ENCODE data around the gene MMP24.

DNA sequence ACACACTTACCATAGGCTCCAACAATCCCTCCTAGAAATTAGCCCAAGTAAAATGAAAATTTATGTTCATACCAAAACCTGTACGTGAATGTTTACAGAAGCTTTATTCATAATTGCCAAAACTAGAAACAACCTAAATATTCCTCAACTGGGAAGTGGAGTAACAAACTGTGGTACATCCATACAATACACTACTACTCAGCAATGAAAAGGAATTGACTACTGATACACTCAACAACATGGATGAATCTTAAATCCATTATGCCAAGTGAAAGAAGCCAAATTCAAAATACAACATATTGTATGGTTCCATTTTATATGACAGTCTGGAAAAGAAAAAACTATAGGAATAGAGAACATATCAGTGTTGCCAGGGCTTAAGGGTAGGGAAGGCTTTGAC lies 19.7 kb upstream of the MMP24 start:
- TF ChIP-seq, protein P1, sequence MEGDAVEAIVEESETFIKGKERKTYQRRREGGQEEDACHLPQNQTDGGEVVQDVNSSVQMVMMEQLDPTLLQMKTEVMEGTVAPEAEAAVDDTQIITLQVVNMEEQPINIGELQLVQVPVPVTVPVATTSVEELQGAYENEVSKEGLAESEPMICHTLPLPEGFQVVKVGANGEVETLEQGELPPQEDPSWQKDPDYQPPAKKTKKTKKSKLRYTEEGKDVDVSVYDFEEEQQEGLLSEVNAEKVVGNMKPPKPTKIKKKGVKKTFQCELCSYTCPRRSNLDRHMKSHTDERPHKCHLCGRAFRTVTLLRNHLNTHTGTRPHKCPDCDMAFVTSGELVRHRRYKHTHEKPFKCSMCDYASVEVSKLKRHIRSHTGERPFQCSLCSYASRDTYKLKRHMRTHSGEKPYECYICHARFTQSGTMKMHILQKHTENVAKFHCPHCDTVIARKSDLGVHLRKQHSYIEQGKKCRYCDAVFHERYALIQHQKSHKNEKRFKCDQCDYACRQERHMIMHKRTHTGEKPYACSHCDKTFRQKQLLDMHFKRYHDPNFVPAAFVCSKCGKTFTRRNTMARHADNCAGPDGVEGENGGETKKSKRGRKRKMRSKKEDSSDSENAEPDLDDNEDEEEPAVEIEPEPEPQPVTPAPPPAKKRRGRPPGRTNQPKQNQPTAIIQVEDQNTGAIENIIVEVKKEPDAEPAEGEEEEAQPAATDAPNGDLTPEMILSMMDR (IDR thresholded peaks at IDR 0.05) = no peak
- TF ChIP-seq POLR2A (IDR thresholded peaks at IDR 0.05) = no peak
